Upper lobe of right lung (tissue), 1 donor: ENCODE measurements around the gene HSD17B2. TPM values are rescaled to one million over a fixed set of nuclear protein-coding genes. Genes with fewer than 3 reads are reported as not detected.

ENCODE experiments used
- ATAC-seq: fragments of 200-7000 bp; cut with Tn5 transposase; one replicate; pipeline ENCODE4 v1.9.1; 2020; ENCODE audit warnings: mild to moderate bottlenecking, moderate library complexity
- DNase-seq: peaks from one replicate; pipeline ENCODE4 v3.0.0-alpha.2; 2020
- H3K27ac ChIP-seq: fragments of 200-600 bp; one replicate; pipeline ENCODE4 v1.8.0; 2022
- H3K27me3 ChIP-seq: fragments of 200-600 bp; one replicate; pipeline ENCODE4 v1.8.0; 2022; ENCODE audit warnings: mild to moderate bottlenecking
- H3K36me3 ChIP-seq: fragments of 200-600 bp; one replicate; pipeline ENCODE4 v1.8.0; 2022
- H3K4me1 ChIP-seq: fragments of 200-600 bp; one replicate; pipeline ENCODE4 v1.8.0; 2022
- H3K4me3 ChIP-seq: fragments of 200-600 bp; one replicate; pipeline ENCODE4 v1.8.0; 2022; ENCODE audit warnings: mild to moderate bottlenecking
- H3K9me3 ChIP-seq: fragments of 200-600 bp; one replicate; pipeline ENCODE4 v1.8.0; 2022
- intact Hi-C: fragments of 100-400 bp; cut with DNase I; formaldehyde crosslinking; loops from one replicate; pipeline ENCODE4 v1.11.0; 2022
- total RNA-seq: library from RNA; stranded (reverse); fragmentation: NEBNext Ultra II Directional; extraction: Animal tissue kit (Norgen Biotek cat#: 25700); gene quantifications from one replicate; pipeline ENCODE4 v1.2.1, GENCODE V29; 2021
- TF ChIP-seq, protein P1 (sequence below): fragments of 200-600 bp; IDR thresholded peaks from one replicate; pipeline ENCODE4 v1.8.0; 2022; ENCODE audit warnings: antibody characterized with exemption
- donor health status: DM: no; HTN: yes; CAD: no; lungs with severe emphysema.

HSD17B2 gene
- total RNA-seq, 1 donor from 2014 or later, result 3.1 TPM

DNA sequence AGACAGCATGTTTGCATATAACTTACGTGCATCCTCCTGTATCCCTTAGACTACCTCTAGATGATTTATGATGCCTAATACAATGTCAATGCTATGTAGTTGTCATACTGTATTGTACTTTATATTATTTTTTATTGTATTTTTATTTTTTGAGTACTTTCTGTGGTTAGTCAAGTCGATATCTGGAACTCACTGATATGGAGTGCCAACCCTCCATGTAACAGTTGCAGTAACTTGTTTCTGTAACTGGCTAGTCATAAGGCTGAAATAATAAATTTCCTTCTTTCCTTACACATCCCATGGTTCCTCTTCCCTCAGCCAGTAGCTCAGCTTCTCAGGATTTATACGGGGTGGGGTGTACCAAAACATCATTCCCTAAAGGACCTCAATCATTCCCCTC, 111.5 kb downstream of the HSD17B2 start:
- H3K36me3 ChIP-seq, result peaks cover 33% of the 10 kb centered on the region
- intact Hi-C loops, result no loop called here
- TF ChIP-seq, protein P1, sequence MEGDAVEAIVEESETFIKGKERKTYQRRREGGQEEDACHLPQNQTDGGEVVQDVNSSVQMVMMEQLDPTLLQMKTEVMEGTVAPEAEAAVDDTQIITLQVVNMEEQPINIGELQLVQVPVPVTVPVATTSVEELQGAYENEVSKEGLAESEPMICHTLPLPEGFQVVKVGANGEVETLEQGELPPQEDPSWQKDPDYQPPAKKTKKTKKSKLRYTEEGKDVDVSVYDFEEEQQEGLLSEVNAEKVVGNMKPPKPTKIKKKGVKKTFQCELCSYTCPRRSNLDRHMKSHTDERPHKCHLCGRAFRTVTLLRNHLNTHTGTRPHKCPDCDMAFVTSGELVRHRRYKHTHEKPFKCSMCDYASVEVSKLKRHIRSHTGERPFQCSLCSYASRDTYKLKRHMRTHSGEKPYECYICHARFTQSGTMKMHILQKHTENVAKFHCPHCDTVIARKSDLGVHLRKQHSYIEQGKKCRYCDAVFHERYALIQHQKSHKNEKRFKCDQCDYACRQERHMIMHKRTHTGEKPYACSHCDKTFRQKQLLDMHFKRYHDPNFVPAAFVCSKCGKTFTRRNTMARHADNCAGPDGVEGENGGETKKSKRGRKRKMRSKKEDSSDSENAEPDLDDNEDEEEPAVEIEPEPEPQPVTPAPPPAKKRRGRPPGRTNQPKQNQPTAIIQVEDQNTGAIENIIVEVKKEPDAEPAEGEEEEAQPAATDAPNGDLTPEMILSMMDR, result no peak

DNA sequence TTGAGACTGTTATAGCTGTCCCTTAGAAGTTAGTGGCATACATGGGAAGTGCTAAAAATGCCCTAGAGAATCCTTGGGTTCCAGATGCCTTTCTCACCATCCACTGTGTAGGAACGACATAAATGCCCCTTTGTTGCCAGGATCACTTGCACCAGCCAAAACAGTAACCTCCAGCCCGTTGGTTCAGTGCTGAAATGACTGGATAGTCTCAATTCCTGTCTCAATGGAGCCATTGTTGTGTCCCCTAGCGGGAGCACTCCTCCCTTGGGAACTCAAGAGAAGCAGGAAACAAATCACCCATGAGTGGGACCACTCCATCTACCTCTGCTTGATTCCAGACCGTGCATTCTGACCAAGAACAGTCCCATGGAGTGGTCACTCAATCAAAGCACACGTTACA, 111.9 kb downstream of the HSD17B2 start:
- intact Hi-C loops, result no loop called here
- no peak for ATAC-seq
- Histone ChIP-seq H3K36me3 (peaks cover 33% of the 10 kb centered on the region), H3K9me3 (no peaks in the 10 kb centered on the region), H3K27me3 (no peaks in the 10 kb centered on the region), H3K4me3 (no peak overlapping the region), H3K4me1 (no peaks in the 10 kb centered on the region), H3K27ac (no peak overlapping the region)
- DNase-seq, result no peak
- TF ChIP-seq, protein P1, result no peak

More for the DNA sequence above, 111.5 kb downstream of the HSD17B2 start:
- Histone ChIP-seq H3K4me1 (no peaks in the 10 kb centered on the region), H3K4me3 (no peak overlapping the region), H3K27me3 (no peaks in the 10 kb centered on the region), H3K9me3 (no peaks in the 10 kb centered on the region), H3K27ac (no peak overlapping the region)
- DNase-seq (no peak), ATAC-seq (no peak)

GRCh38 chr16:82147546-82147945, 112.5 kb downstream of the HSD17B2 start:
- H3K4me1 ChIP-seq, result no peaks in the 10 kb centered on the region
- H3K4me3 ChIP-seq, result no peak overlapping the region
- H3K36me3 ChIP-seq, result peaks cover 33% of the 10 kb centered on the region
- DNase-seq (no peak), ATAC-seq (no peak)
- intact Hi-C loops, result no loop called here
- H3K27ac ChIP-seq, result no peak overlapping the region
- no peaks in the 10 kb centered on the region for H3K9me3 ChIP-seq
- TF ChIP-seq, protein P1, result no peak
- H3K27me3 ChIP-seq, result no peaks in the 10 kb centered on the region

Other genes starting within 250 kb of the HSD17B2 start
- gene SDR42E1, start 23.8 kb upstream of the HSD17B2 start, total RNA-seq, result 6.5 TPM
- 24.3 TPM for gene MPHOSPH6, start 135.0 kb downstream of the HSD17B2 start, total RNA-seq